HEK293 (cell line): ENCODE measurements around the gene PCDH15.
A peak's percentile ranks its signal among the peaks of the same experiment; 100 is the strongest.

Experiments used
- CTCF ChIA-PET: fragments of 350-600 bp; formaldehyde crosslinking; extraction: SDS; loops from one replicate; lab custom pipeline; 2021; ENCODE audit warnings: antibody characterized with exemption; lab: Yijun Ruan, JAX
- POLR2A ChIA-PET: fragments of 300-600 bp; formaldehyde crosslinking; extraction: SDS; loops from one replicate; lab custom pipeline; 2020; ENCODE audit warnings: antibody characterized with exemption, inconsistent platforms; lab: Yijun Ruan, JAX
- H3K27ac ChIP-seq: fragments of 200-500 bp; sonication (Bioruptor generic); 2 replicates; pipeline ENCODE4 v1.5.1; 2014; ENCODE audit warnings: low read depth, low read length, control low read depth, inconsistent platforms; ENCODE audit errors: extremely low read depth
- H3K36me3 ChIP-seq, 2 experiments: fragments of 200-500 bp in 1 of 2; sonication (Bioruptor generic) in 1 of 2; 1 replicate in 1 of 2; 2 replicates in 1 of 2; pipeline ENCODE4 v1.5.1; 2014 to 2017; ENCODE audit warnings: inconsistent platforms in 2 of 2, low read length in 2 of 2; ENCODE audit not compliant: control insufficient read depth in 2 of 2, insufficient read depth in 1 of 2
- H3K4me1 ChIP-seq: fragments of 200-500 bp; sonication (Bioruptor generic); 2 replicates; pipeline ENCODE4 v1.5.1; 2014; ENCODE audit warnings: mild to moderate bottlenecking, low read length, inconsistent platforms; ENCODE audit not compliant: control insufficient read depth, insufficient read depth
- H3K4me3 ChIP-seq: 2 replicates; pipeline ENCODE4 v1.5.1; 2011; ENCODE audit warnings: low read depth, mild to moderate bottlenecking, control low read depth, low read length, moderate library complexity
- H3K9me3 ChIP-seq: fragments of 200-500 bp; sonication (Bioruptor generic); 2 replicates; pipeline ENCODE4 v1.5.1; 2014; ENCODE audit warnings: low read depth, low read length, inconsistent platforms; ENCODE audit not compliant: control insufficient read depth, insufficient read depth
- HOXA7 ChIP-seq: sonication (generic); formaldehyde crosslinking; IDR thresholded peaks from 2 replicates; pipeline ENCODE4 v1.8.1; 2022; ENCODE audit warnings: missing genetic modification reagents, borderline replicate concordance
- KLF1 ChIP-seq: fragments of 450-650 bp; formaldehyde crosslinking; IDR thresholded peaks from 2 replicates; pipeline ENCODE4 v1.5.1; 2016; ENCODE audit warnings: missing biosample characterization, missing genetic modification characterization
- SCRT1 ChIP-seq: fragments of 450-650 bp; formaldehyde crosslinking; IDR thresholded peaks from 2 replicates; pipeline ENCODE4 v1.5.1; 2016; ENCODE audit warnings: missing biosample characterization, missing genetic modification characterization, borderline replicate concordance
- SP3 ChIP-seq: fragments of 450-650 bp; formaldehyde crosslinking; IDR thresholded peaks from 2 replicates; pipeline ENCODE4 v1.5.1; 2016; ENCODE audit warnings: missing biosample characterization, missing genetic modification characterization
- TCF7L2 ChIP-seq: IDR thresholded peaks from 2 replicates; pipeline ENCODE4 v1.6.1; 2011; ENCODE audit warnings: low read depth, mild to moderate bottlenecking, inconsistent platforms, low read length, moderate library complexity, borderline replicate concordance
- ZFP37 ChIP-seq: fragments of 450-650 bp; formaldehyde crosslinking; IDR thresholded peaks from 2 replicates; pipeline ENCODE4 v1.5.1; 2016; ENCODE audit warnings: missing biosample characterization, missing genetic modification characterization
- ZNF112 ChIP-seq: fragments of 450-650 bp; formaldehyde crosslinking; IDR thresholded peaks from 2 replicates; pipeline ENCODE4 v1.5.0; 2017; ENCODE audit warnings: missing biosample characterization, missing genetic modification characterization
- ZNF132 ChIP-seq: fragments of 450-650 bp; formaldehyde crosslinking; IDR thresholded peaks from 2 replicates; pipeline ENCODE4 v1.5.1; 2017; ENCODE audit warnings: missing biosample characterization, missing genetic modification characterization, borderline replicate concordance
- ZNF23 ChIP-seq: fragments of 450-650 bp; formaldehyde crosslinking; IDR thresholded peaks from 2 replicates; pipeline ENCODE4 v1.5.1; 2016; ENCODE audit warnings: missing biosample characterization, missing genetic modification characterization, borderline replicate concordance
- ZNF24 ChIP-seq: fragments of 450-650 bp; formaldehyde crosslinking; IDR thresholded peaks from 2 replicates; pipeline ENCODE4 v1.5.1; 2016; ENCODE audit warnings: missing biosample characterization, missing genetic modification characterization
- ZNF521 ChIP-seq: fragments of 450-650 bp; formaldehyde crosslinking; IDR thresholded peaks from 2 replicates; pipeline ENCODE4 v1.5.1; 2017; ENCODE audit warnings: missing biosample characterization, mild to moderate bottlenecking, missing genetic modification characterization
- ZNF585B ChIP-seq: fragments of 450-650 bp; formaldehyde crosslinking; IDR thresholded peaks from 2 replicates; pipeline ENCODE4 v1.5.1; 2016; ENCODE audit warnings: missing biosample characterization, missing genetic modification characterization
- ZNF623 ChIP-seq: fragments of 450-650 bp; formaldehyde crosslinking; IDR thresholded peaks from 2 replicates; pipeline ENCODE4 v1.5.1; 2016; ENCODE audit warnings: missing biosample characterization, missing genetic modification characterization
- ZNF654 ChIP-seq: fragments of 450-650 bp; formaldehyde crosslinking; IDR thresholded peaks from 2 replicates; pipeline ENCODE4 v1.5.1; 2016; ENCODE audit warnings: low read depth, missing biosample characterization, missing genetic modification characterization
- ZNF664 ChIP-seq: fragments of 450-650 bp; formaldehyde crosslinking; IDR thresholded peaks from 2 replicates; pipeline ENCODE4 v1.5.1; 2016; ENCODE audit warnings: missing biosample characterization, missing genetic modification characterization
- ZNF701 ChIP-seq: fragments of 450-650 bp; formaldehyde crosslinking; IDR thresholded peaks from 2 replicates; pipeline ENCODE4 v1.5.1; 2016; ENCODE audit warnings: missing biosample characterization, missing genetic modification characterization
- TF ChIP-seq, protein P1 (sequence below): fragments of 450-650 bp; formaldehyde crosslinking; IDR thresholded peaks from 2 replicates; pipeline ENCODE4 v1.5.1; 2017; ENCODE audit warnings: missing biosample characterization, missing genetic modification characterization
- TF ChIP-seq, protein P2 (sequence below): fragments of 450-650 bp; formaldehyde crosslinking; IDR thresholded peaks from 2 replicates; pipeline ENCODE4 v1.5.1; 2017; ENCODE audit warnings: missing biosample characterization, mild to moderate bottlenecking, missing genetic modification characterization, moderate library complexity
- TF ChIP-seq, protein P3 (sequence below): fragments of 450-650 bp; formaldehyde crosslinking; IDR thresholded peaks from 2 replicates; pipeline ENCODE4 v1.5.1; 2016; ENCODE audit warnings: missing biosample characterization, missing genetic modification characterization
- TF ChIP-seq, protein P4 (sequence below): fragments of 450-650 bp; formaldehyde crosslinking; IDR thresholded peaks from 2 replicates; pipeline ENCODE4 v1.5.1; 2016; ENCODE audit warnings: missing biosample characterization, missing genetic modification characterization
- TF ChIP-seq, protein P5 (sequence below): fragments of 450-650 bp; formaldehyde crosslinking; IDR thresholded peaks from 2 replicates; pipeline ENCODE4 v1.5.1; 2016; ENCODE audit warnings: missing biosample characterization, missing genetic modification characterization, borderline replicate concordance
- TF ChIP-seq, protein P6 (sequence below): fragments of 450-650 bp; formaldehyde crosslinking; optimal IDR thresholded peaks from 2 replicates; pipeline ENCODE3; 2016; ENCODE audit warnings: missing biosample characterization, mild to moderate bottlenecking, missing genetic modification characterization

Gene PCDH15

DNA sequence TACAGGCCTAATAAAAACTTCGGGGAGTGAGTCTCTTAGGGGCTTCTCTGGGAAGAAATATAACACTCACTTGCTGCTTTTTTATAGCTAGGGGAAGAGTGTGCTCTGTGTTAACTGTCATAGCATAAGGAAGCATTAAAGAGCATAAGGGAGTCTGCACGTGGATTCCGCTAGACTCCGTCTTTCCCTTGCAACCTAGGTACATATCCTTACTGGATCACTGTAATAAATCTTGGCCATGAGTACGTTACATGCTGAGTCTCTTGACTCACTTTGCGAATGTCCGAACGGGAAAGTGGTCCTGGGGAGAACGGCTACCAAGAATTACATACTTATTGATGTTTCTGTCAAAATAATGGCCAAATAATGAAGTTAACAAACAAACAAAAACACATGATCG is 1029.3 kb downstream of the PCDH15 start (continued):
- TF ChIP-seq, protein P1, sequence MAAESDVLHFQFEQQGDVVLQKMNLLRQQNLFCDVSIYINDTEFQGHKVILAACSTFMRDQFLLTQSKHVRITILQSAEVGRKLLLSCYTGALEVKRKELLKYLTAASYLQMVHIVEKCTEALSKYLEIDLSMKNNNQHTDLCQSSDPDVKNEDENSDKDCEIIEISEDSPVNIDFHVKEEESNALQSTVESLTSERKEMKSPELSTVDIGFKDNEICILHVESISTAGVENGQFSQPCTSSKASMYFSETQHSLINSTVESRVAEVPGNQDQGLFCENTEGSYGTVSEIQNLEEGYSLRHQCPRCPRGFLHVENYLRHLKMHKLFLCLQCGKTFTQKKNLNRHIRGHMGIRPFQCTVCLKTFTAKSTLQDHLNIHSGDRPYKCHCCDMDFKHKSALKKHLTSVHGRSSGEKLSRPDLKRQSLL, result no peak
- peak; percentile 47; the same call in 1 of the 2 replicates for TF ChIP-seq TCF7L2
- TF ChIP-seq ZNF112 (tag by site-specific recombination), result no peak
- TF ChIP-seq KLF1, result no peak

DNA sequence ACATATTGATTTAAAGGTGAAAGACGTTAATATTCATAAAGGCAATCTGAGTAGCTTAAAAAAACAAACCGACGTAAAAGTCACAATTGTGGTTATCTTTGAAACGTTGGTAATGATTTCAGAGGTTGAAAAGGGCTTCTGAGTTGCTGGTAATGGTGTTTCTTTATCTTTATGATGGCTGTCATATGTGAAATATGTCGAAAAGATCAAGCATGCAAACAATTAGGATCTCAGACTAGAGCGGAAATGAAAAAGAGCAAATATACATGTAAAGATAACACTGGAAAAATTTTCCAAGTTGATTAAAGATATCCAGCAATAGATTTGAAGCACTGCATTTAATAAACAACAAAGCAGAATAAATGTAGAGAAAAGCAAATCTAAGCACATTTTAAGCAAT is 1030.1 kb downstream of the PCDH15 start:
- no peak overlapping the region for H3K27ac ChIP-seq
- CTCF ChIA-PET, result interaction anchor here (1.4 kb wide), 1 partner anchor 15 kb away, joined by 3 read pairs; no protein-coding TSS in a partner anchor
- TF ChIP-seq ZNF585B, result no peak
- peak; percentile 94 for TF ChIP-seq TCF7L2
- TF ChIP-seq ZNF23 (tag by site-specific recombination), result no peak
- TF ChIP-seq, protein P2, sequence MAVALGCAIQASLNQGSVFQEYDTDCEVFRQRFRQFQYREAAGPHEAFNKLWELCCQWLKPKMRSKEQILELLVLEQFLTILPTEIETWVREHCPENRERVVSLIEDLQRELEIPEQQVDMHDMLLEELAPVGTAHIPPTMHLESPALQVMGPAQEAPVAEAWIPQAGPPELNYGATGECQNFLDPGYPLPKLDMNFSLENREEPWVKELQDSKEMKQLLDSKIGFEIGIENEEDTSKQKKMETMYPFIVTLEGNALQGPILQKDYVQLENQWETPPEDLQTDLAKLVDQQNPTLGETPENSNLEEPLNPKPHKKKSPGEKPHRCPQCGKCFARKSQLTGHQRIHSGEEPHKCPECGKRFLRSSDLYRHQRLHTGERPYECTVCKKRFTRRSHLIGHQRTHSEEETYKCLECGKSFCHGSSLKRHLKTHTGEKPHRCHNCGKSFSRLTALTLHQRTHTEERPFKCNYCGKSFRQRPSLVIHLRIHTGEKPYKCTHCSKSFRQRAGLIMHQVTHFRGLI, result no peak
- no peaks in the 10 kb centered on the region for H3K9me3 ChIP-seq
- H3K4me3 ChIP-seq, result no peak overlapping the region
- H3K36me3 ChIP-seq, result no peaks in the 10 kb centered on the region
- POLR2A ChIA-PET, result interaction anchor here (0.6 kb wide), 1 partner anchor 16 kb away, joined by 4 read pairs; no protein-coding TSS in a partner anchor
- H3K4me1 ChIP-seq, result no peaks in the 10 kb centered on the region

DNA sequence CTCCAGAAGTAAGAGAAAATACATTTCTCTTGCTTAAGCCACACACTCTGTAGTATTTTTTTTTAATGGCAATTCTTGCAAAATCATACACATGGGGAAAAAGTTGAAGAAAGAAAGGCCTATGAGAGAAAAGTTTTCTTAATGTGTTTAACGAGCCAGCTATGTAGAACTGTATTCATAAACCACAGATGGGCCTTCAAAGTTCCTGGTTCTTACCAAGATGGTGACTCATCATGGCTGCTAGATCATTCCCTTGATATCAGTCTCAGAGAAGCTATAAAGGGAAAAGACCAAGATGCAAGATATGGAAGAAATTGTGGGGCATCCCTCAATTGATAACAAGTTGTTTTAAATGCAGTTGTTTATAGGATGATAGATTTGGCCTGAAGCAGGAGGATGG is 1035.7 kb downstream of the PCDH15 start:
- POLR2A ChIA-PET, result no interaction called here
- CTCF ChIA-PET, result no interaction called here

DNA sequence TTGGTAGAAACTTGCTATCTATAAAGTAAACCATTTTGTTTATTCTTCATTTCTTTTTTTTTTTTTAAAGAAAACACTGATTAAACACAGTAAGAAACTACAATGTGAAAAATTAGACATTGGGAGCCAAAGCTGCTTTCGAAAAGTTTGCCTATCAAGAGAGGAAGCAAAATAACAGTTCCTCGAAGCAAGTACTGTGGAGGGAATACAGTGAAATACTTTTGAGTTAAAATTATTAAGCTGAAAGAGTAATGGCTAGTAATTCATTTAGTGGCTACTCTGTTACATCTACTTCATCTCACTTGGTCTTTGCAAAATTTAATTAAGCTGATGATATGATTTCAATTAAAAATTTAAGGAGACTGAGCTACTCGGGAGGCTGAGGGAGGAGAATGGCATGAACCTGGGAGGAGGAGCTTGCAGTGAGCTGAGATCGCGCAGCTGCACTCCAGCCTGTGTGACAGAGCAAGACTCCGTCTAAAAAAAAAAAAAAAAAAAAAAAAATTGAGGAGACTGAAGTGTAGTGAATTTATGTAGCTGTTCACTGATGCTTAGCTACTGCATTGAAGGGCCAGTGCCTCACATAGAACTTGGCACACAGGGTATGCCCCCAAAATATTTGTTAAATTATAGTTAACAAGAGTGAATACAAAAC is 1046.3 kb downstream of the PCDH15 start:
- H3K27ac ChIP-seq, result no peak overlapping the region
- H3K9me3 ChIP-seq, result no peaks in the 10 kb centered on the region
- ChIA-PET POLR2A (interaction anchor here (0.6 kb wide), 1 partner anchor 16 kb away, joined by 4 read pairs; no protein-coding TSS in a partner anchor), CTCF (interaction anchor here (1.0 kb wide), 1 partner anchor 32 kb away, joined by 3 read pairs; no protein-coding TSS in a partner anchor)
- no peaks in the 10 kb centered on the region for H3K36me3 ChIP-seq
- H3K4me1 ChIP-seq, result no peaks in the 10 kb centered on the region
- H3K4me3 ChIP-seq, result no peak overlapping the region
- no peak for TF ChIP-seq ZFP37 (tag by site-specific recombination)
- no peak for TF ChIP-seq ZNF654 (tag by site-specific recombination)
- TF ChIP-seq, protein P3, sequence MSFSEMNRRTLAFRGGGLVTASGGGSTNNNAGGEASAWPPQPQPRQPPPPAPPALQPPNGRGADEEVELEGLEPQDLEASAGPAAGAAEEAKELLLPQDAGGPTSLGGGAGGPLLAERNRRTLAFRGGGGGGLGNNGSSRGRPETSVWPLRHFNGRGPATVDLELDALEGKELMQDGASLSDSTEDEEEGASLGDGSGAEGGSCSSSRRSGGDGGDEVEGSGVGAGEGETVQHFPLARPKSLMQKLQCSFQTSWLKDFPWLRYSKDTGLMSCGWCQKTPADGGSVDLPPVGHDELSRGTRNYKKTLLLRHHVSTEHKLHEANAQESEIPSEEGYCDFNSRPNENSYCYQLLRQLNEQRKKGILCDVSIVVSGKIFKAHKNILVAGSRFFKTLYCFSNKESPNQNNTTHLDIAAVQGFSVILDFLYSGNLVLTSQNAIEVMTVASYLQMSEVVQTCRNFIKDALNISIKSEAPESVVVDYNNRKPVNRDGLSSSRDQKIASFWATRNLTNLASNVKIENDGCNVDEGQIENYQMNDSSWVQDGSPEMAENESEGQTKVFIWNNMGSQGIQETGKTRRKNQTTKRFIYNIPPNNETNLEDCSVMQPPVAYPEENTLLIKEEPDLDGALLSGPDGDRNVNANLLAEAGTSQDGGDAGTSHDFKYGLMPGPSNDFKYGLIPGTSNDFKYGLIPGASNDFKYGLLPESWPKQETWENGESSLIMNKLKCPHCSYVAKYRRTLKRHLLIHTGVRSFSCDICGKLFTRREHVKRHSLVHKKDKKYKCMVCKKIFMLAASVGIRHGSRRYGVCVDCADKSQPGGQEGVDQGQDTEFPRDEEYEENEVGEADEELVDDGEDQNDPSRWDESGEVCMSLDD (tag by site-specific recombination), result no peak
- TF ChIP-seq ZNF701 (tag by site-specific recombination), result no peak
- no peak for TF ChIP-seq SP3
- no peak for TF ChIP-seq ZNF521 (tag by site-specific recombination)
- no peak for TF ChIP-seq SCRT1 (tag by site-specific recombination)
- TF ChIP-seq, protein P4, sequence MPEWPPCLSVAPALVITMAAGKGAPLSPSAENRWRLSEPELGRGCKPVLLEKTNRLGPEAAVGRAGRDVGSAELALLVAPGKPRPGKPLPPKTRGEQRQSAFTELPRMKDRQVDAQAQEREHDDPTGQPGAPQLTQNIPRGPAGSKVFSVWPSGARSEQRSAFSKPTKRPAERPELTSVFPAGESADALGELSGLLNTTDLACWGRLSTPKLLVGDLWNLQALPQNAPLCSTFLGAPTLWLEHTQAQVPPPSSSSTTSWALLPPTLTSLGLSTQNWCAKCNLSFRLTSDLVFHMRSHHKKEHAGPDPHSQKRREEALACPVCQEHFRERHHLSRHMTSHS (tag by site-specific recombination), result no peak

More for the DNA sequence above, 1035.7 kb downstream of the PCDH15 start:
- Histone ChIP-seq H3K27ac (no peak overlapping the region), H3K4me3 (no peak overlapping the region), H3K4me1 (no peaks in the 10 kb centered on the region), H3K9me3 (no peaks in the 10 kb centered on the region), H3K36me3 (no peaks in the 10 kb centered on the region)
- TF ChIP-seq, protein P5, sequence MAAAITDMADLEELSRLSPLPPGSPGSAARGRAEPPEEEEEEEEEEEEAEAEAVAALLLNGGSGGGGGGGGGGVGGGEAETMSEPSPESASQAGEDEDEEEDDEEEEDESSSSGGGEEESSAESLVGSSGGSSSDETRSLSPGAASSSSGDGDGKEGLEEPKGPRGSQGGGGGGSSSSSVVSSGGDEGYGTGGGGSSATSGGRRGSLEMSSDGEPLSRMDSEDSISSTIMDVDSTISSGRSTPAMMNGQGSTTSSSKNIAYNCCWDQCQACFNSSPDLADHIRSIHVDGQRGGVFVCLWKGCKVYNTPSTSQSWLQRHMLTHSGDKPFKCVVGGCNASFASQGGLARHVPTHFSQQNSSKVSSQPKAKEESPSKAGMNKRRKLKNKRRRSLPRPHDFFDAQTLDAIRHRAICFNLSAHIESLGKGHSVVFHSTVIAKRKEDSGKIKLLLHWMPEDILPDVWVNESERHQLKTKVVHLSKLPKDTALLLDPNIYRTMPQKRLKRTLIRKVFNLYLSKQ, result no peak
- TF ChIP-seq ZNF132 (tag by site-specific recombination) (no peak), HOXA7 (CRISPR knock-in tag) (no peak), ZNF623 (no peak), ZNF24 (tag by site-specific recombination) (no peak), ZNF664 (tag by site-specific recombination) (no peak)
- TF ChIP-seq, protein P6, sequence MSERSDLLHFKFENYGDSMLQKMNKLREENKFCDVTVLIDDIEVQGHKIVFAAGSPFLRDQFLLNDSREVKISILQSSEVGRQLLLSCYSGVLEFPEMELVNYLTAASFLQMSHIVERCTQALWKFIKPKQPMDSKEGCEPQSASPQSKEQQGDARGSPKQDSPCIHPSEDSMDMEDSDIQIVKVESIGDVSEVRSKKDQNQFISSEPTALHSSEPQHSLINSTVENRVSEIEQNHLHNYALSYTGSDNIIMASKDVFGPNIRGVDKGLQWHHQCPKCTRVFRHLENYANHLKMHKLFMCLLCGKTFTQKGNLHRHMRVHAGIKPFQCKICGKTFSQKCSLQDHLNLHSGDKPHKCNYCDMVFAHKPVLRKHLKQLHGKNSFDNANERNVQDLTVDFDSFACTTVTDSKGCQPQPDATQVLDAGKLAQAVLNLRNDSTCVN (tag by site-specific recombination), result no peak
